Activated CD8-positive, alpha-beta memory T cell treated with anti-CD3 and anti-CD28 coated beads for 48 hours (primary cell): ENCODE measurements around the gene FILIP1L.

Experiments
- DNase-seq, 3 experiments: peaks; one replicate each; pipeline ENCODE4 v3.0.0-alpha.2; 2020; ENCODE audit warnings: low read depth in 2 of 3, low spot score in 2 of 3

Gene FILIP1L

GRCh38 chr3:99899603-99900002 lies 214.7 kb downstream of the FILIP1L start:
- DNase-seq: no peak

GRCh38 chr3:99896482-99896881 lies 217.8 kb downstream of the FILIP1L start:
- DNase-seq: no peak

GRCh38 chr3:99895703-99896441 lies 218.4 kb downstream of the FILIP1L start:
- no peak for DNase-seq

- no peak for DNase-seq
Observed at GRCh38 chr3:99895131-99895696, 219.1 kb downstream of the FILIP1L start.

DNA sequence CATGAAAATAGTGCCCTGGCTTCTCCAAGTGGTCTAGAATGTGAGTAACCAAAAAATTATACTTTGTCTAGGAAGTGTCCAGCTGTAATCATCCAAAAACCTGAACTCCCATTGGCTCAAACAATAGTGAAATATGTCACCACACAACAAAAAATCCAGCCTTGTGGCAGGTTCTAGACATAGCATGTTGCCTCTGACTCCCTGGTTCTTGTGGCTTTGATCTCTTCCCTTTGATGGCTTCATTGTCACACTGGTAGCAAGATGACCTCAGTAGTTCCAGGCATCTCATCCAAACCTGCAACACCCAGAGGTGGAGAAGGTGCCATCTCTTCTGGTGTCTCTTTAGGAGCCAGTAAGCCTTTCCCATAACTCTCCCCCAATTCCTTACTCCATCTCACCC lies 222.0 kb downstream of the FILIP1L start:
- no peak for DNase-seq

- DNase-seq: no peak
Observed at GRCh38 chr3:99891610-99892285, 222.6 kb downstream of the FILIP1L start.

DNA sequence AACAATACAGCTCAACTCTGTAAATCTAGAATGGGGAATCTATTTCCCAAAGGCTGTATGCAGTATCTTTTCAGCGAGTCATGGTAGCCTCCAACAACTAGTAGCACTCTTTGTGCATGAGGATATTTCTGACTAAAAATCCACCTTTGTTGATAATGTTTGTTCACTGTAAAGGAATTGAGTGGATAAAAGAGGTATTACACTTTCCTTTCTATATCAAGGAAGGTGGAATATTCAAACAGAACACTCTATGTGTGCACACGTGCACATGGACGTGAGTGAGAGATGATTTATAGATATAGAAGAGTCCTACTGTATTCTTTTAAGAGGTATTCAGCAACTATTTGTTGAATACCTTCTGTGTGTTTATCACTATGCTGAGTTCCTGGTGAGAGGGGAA lies 228.4 kb downstream of the FILIP1L start:
- no peak for DNase-seq

GRCh38 chr3:99885085-99885484 lies 229.2 kb downstream of the FILIP1L start:
- DNase-seq: no peak

- no peak for DNase-seq
Observed at GRCh38 chr3:99884484-99884883, 229.8 kb downstream of the FILIP1L start.

- no peak for DNase-seq
Observed at GRCh38 chr3:99883693-99884092, 230.6 kb downstream of the FILIP1L start.

- DNase-seq: no peak
Observed at GRCh38 chr3:99883138-99883461, 231.2 kb downstream of the FILIP1L start.

- DNase-seq: no peak
Observed at GRCh38 chr3:99882436-99883137, 231.7 kb downstream of the FILIP1L start.

GRCh38 chr3:99881121-99881524 lies 233.2 kb downstream of the FILIP1L start:
- no peak for DNase-seq

DNA sequence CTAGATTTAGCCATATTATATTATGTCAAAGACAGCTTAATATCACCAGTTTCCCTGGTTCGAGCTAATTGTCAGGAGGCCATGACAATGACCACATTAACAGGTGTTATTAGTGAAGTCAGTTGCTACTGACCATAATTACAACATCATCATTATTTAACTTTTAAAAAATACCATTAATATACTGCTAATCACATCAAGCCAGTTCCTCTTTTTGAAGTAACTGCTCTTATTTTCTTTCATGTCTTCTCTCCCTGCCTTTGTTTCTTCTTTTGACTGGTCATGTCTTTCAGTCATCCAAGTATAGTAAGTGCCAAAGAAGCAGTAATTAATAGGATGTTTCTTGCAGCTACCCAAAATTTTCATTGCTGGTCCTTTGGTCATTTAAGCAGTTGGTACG lies 235.0 kb downstream of the FILIP1L start:
- no peak for DNase-seq

DNA sequence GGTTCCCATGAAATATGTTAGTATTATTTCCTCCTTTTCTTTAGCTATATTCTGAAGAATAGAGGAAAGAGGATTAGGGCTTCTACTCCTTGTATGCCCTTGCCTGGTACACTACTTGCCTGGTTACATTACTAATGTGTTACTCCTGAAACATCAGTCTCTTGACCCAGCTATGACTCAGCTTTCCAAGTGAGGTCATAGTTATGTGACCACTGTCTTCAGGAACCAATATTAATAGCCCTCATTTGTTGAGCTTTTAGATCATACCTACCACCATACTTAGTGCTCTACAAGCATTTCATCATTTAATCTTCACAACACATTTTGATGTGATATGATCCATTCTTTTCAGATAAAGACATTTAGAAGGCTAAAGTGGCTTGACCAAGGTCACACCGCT lies 236.3 kb downstream of the FILIP1L start:
- no peak for DNase-seq

DNA sequence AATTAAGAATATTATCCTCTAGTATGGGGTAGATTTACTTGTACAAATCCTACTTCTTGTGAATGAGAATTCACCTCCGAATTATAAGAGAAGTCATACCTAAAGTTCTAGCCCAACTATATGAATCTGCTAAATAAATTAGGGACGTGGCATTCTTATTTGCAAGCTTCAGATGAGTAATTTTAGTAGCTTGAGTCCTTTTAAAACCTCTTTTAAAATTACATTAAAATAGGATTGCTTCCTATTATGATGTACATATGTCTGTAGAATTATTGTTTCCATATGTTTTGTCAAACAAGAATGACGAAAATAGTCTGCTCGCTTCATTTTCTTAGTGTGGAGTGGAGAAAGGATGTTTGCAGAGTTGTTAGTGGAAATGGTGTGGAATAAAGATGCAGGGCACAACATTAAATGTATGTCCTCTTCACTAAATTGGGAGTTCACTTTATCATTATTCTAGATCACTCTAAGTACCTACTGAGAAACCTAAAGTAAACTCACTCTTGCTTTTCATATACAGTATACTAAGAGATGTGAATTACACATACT lies 237.2 kb downstream of the FILIP1L start:
- DNase-seq: no peak

DNA sequence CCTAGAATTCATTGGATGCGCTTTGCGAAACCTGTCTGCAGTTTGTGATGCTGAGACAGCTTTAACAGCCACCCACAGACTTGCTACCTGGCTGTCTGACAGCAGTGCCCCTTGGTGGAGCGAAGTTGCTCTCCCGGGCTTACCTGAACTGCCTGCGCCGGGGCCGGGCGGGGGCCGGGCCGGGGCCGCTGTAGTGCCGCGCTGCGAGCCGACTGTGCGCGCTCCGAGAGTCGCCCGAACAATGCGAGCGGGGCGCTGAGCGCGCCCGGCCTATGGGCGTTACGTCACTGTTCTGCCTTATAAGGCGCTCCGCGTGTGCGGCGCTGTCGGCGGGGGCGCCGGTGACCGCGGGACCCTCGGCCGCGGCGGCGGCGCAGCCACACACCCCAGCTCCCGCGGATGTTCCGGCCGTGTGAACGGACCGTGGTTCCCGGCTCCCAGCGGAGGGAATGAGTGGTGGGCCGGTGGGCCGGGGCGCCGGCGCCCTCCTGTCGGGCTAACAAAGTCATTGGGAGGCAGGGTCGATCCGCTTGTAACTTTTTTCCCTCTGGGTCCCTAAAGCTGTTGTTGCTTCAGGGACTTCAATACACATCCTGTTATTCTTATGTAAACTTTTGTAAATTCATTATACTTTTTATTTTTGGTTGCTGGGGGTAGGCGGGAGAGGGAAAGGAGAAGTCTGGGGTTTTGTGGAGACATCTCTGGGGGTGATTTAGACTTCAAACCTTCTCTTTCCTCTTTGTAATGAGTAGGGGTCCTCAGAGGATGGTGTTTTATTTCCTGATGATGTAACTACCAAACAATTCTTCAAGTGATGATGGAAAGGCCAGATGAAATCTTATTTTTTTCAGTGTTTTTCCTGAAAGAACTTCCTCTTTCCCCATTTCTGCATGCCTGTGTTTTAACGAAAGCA lies 238.1 kb downstream of the FILIP1L start:
- DNase-seq: peak; percentile 15 to 27 (median 23)

DNA sequence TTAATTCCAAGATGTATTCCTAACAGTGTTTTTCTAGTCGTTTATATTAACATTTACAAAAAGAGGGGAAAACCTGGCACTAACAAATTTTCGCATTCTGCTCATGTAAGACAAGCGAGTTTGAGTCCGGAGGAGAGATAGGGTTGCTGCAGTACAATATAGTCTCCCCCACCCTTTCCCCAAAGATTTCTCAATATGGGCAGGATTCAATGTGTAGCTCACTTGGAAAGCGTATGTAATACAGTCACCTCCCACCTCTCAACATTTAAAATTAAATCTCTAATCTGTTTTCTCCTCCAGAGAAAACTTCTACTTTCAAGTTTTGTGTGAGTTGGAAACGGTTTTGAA lies 238.7 kb downstream of the FILIP1L start:
- DNase-seq: no peak

DNA sequence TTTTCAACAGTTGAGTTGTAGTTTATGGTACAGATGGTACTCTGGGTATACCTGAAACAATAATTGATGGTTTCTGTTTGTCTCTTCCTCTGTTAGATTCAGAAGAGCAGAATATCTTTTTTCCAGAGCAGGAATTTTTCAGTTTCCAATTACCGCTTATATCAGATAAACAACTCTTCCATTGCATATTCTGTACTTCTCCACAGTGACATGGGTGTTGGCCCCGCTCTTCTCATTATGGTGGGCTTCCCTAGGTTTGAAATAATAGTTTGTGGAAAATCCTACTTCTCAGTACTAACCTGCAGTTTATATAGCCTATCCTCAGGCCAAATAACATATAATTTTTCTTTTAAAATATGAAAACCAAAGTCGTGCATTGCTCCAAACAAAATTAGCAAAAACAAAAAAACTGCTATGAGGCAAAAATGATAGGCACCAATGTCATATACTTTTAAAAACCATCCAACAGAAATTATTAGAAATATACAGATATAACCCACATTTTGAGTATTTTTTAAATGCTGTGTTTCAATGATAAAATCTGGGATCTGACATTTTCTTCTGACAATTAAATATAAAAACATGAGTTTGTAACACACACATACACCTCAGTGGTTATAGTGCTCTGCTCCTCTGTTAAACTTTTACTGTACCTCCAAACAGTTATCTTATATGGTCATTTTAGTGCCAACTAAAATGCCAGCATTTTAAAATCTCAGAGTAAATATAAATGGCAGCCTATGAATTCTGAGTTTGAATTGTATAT lies 239.9 kb downstream of the FILIP1L start:
- DNase-seq: no peak
